HepG2 (cell line): ENCODE measurements around the gene CPNE1.

Experiments
- ETS1 ChIP-seq: sonication (generic); formaldehyde crosslinking; IDR thresholded peaks from 2 replicates; pipeline ENCODE4 v1.4.0; 2020; ENCODE audit warnings: missing genetic modification reagents
- MNT ChIP-seq: fragments of 450-650 bp; IDR thresholded peaks from 2 replicates; pipeline ENCODE4 v1.6.1; 2016
- POLR2A ChIP-seq, 2 experiments: IDR thresholded peaks; 2 replicates each; pipeline ENCODE4 v1.6.1; 2011; ENCODE audit warnings: low read depth in 2 of 2, low read length in 2 of 2, mild to moderate bottlenecking in 1 of 2, moderate library complexity in 1 of 2; ENCODE audit not compliant: insufficient read depth in 1 of 2
- ZFP36L2 ChIP-seq: sonication (generic); formaldehyde crosslinking; IDR thresholded peaks from 2 replicates; pipeline ENCODE4 v1.4.0; 2020; ENCODE audit warnings: missing genetic modification reagents

DNA sequence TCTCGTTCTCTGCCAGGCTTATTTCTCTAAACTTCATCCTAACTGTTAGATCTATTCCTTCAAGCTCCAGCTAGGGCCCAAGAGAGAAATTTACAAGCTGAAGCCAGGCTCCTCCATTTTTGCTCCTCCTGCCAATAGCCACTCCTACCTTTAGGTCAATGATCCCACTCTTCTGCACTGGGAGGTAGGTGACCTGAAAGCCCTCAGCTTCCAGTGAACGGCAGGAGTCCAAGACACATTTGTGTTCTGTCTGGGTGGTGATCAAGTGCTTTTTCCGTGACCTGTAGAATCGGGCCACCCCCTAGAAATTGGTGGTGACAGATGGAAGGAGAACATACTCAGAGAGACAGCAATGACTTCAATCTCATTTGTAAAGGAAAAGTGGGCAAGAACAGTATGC is 25.6 kb upstream of the CPNE1 start:
- no peak for TF ChIP-seq ETS1 (CRISPR knock-in tag)
- TF ChIP-seq ZFP36L2 = no peak
- no peak for TF ChIP-seq MNT
- TF ChIP-seq POLR2A (IDR thresholded peaks at IDR 0.05; ENCODE audit: insufficient read depth in 1 of 2, low read depth in 2 of 2, low read length in 2 of 2) = no peak
